ENCODE data around the gene CPNE4. TPM values are rescaled to one million over a fixed set of nuclear protein-coding genes. Genes with fewer than 3 reads are reported as not detected.

CPNE4 gene
- total RNA-seq, 1 donor from 2014 or later: 0.20 TPM

DNA sequence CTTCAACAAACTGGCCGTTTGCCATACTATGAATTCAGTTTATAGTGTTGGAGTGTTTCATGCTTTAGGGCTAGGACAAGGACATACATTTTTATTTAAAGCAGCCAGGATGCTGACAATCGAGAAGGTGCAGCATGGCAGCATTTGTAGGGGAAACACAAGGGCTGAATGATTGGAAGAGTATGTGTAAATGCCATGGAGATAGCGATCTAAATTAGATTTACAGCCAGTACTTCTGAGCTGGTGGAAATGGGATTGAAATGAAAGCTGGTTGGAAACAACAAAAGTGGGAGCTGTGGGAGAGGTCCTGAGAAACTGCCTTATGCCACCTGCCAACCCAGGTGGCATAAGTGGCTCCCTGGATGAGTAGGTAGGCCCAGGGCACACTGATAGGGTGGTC is 322.2 kb downstream of the CPNE4 start:
- TF ChIP-seq, protein P1, sequence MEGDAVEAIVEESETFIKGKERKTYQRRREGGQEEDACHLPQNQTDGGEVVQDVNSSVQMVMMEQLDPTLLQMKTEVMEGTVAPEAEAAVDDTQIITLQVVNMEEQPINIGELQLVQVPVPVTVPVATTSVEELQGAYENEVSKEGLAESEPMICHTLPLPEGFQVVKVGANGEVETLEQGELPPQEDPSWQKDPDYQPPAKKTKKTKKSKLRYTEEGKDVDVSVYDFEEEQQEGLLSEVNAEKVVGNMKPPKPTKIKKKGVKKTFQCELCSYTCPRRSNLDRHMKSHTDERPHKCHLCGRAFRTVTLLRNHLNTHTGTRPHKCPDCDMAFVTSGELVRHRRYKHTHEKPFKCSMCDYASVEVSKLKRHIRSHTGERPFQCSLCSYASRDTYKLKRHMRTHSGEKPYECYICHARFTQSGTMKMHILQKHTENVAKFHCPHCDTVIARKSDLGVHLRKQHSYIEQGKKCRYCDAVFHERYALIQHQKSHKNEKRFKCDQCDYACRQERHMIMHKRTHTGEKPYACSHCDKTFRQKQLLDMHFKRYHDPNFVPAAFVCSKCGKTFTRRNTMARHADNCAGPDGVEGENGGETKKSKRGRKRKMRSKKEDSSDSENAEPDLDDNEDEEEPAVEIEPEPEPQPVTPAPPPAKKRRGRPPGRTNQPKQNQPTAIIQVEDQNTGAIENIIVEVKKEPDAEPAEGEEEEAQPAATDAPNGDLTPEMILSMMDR (IDR thresholded peaks at IDR 0.05; ENCODE audit: unreplicated experiment): no peak
- Mint-ChIP-seq H3K4me3 (no peak overlapping the region), H3K4me1 (peaks cover 4% of the 10 kb centered on the region), H3K36me3 (no peaks in the 10 kb centered on the region), H3K27me3 (ENCODE audit: low read depth) (peaks cover 3% of the 10 kb centered on the region), H3K27ac (no peak overlapping the region), H3K9me3 (no peaks in the 10 kb centered on the region)
- no peak for DNase-seq (ENCODE audit: low spot score in 2 of 2, unreplicated experiment in 2 of 2)

DNA sequence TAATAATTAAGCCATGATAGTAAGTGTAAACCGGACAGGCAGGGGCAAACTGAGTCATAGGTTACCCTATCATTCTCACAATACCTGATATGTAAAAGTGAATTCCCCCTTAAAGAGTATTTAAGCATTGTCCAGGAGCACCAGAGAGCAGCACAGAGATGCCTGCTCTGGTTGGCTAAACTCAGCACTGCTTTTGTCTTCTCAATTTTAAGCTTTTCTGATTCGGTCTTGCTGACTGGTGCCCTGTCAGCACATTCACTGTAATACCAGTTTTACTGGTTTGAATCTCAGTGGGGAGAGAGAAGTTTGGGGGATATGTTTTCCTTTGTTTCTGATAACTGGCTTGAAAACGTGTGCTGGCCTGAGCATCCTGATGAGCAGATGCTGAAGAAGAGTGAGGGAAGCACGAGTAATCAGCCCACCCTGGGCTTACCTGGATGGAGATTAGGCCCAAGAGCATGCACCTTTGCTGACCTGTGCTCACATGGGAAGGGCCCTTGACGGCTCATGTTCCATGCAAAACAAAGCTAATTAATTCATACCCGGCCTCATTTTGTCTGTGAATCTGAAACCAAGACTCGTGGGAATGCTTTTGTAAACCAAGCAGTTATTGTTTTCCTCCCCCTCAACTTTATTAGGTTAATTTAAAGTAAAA is 323.6 kb downstream of the CPNE4 start:
- H3K36me3 Mint-ChIP-seq: no peaks in the 10 kb centered on the region

DNA sequence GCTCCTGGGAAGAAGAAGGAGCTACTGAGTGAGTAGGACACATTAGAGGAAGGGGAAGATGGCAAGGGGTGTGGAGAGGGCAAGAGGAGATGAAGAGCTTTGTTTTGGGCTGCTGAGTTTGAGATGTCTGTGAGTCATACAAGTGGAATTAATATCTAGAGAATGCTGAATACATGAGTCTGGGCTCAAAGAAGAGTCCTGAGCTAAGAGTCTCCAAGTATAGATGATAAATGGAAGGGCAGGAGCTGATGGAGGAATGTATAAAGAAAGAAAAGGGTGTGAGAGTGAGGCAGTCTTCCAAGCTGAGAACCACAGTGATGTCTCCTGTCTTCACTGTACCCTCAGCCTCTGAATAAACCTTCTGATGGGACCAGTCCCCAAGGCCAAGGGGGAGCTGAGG is 326.6 kb downstream of the CPNE4 start:
- H3K4me1 Mint-ChIP-seq: peaks cover 4% of the 10 kb centered on the region
- TF ChIP-seq, protein P1 (IDR thresholded peaks at IDR 0.05; ENCODE audit: unreplicated experiment): no peak
- no peak overlapping the region for H3K4me3 Mint-ChIP-seq
- H3K27ac Mint-ChIP-seq: no peak overlapping the region
- no peaks in the 10 kb centered on the region for H3K9me3 Mint-ChIP-seq
- no peaks in the 10 kb centered on the region for H3K36me3 Mint-ChIP-seq
- peaks cover 3% of the 10 kb centered on the region for H3K27me3 Mint-ChIP-seq (ENCODE audit: low read depth)
- no peak for DNase-seq (ENCODE audit: low spot score in 2 of 2, unreplicated experiment in 2 of 2)

More for the DNA sequence above, 323.6 kb downstream of the CPNE4 start:
- DNase-seq (ENCODE audit: low spot score in 2 of 2, unreplicated experiment in 2 of 2): no peak
- TF ChIP-seq, protein P1 (IDR thresholded peaks at IDR 0.05; ENCODE audit: unreplicated experiment): no peak
- no peak overlapping the region for H3K27ac Mint-ChIP-seq
- peaks cover 4% of the 10 kb centered on the region for H3K4me1 Mint-ChIP-seq
- H3K4me3 Mint-ChIP-seq: no peak overlapping the region
- H3K27me3 Mint-ChIP-seq (ENCODE audit: low read depth): no peaks in the 10 kb centered on the region
- H3K9me3 Mint-ChIP-seq: no peaks in the 10 kb centered on the region

DNA sequence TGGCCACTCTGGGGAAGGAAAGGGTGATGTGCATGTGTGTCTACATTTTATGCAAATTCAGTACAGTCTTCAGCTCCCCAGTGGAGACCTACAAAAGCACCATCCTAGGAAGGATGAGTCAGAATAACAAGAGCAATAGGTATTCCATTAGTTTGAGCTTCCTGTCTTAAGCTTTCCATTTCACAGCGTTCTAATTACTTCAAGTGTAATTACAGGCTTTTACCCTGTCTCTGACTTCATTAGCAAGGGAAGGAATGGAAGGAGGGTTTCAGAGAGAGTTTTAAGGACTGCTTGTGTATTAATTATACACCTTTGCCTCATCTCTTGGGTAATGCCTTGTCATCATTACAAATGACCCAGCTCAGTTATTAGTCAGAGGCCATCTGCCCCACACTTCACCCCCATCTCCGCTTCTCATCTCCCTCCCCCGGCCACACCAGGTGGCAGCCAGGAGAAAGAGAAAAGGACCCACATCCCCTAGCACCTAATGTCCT is 329.2 kb downstream of the CPNE4 start:
- Mint-ChIP-seq H3K4me1 (no peaks in the 10 kb centered on the region), H3K27ac (no peak overlapping the region), H3K36me3 (no peaks in the 10 kb centered on the region), H3K4me3 (no peak overlapping the region), H3K9me3 (no peaks in the 10 kb centered on the region), H3K27me3 (ENCODE audit: low read depth) (peaks cover 3% of the 10 kb centered on the region)
- no peak for DNase-seq (ENCODE audit: low spot score in 2 of 2, unreplicated experiment in 2 of 2)
- TF ChIP-seq, protein P1 (IDR thresholded peaks at IDR 0.05; ENCODE audit: unreplicated experiment): no peak

DNA sequence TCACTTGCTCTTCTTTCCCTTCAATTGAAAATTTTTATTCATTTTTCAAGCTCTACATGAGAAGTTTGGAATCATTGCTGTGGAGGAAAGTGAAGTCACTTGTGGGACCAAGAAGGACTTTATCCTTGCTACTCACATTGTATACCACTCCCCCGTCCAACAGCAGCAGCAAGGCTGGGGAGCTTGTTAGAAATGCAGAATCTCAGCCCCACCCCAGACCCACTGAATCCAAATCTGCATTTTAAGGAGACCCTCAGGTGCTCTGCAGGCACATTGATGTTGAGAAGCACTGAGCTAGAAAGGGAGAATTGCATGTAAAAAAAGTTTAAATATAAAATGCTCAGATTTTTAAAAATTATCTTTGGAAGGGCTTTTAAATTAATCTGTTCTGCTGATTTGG is 329.7 kb downstream of the CPNE4 start:
- Mint-ChIP-seq H3K4me3 (no peak overlapping the region), H3K27ac (no peak overlapping the region), H3K4me1 (no peaks in the 10 kb centered on the region)

More for the DNA sequence above, 329.7 kb downstream of the CPNE4 start:
- Mint-ChIP-seq H3K9me3 (no peaks in the 10 kb centered on the region), H3K36me3 (no peaks in the 10 kb centered on the region), H3K27me3 (ENCODE audit: low read depth) (peaks cover 3% of the 10 kb centered on the region)
- TF ChIP-seq, protein P1 (IDR thresholded peaks at IDR 0.05; ENCODE audit: unreplicated experiment): no peak
- DNase-seq (ENCODE audit: low spot score in 2 of 2, unreplicated experiment in 2 of 2): no peak
